HUES6 (cell line): ENCODE results near the gene USP9X.
"Not testable (repeated sequence)": the region's sequence is repeated elsewhere in the genome, so short reads cannot be mapped to it uniquely, and the experiment has no call there.

ENCODE experiments used
- H3K27ac ChIP-seq: 2 replicates; pipeline ENCODE4 v1.7.0; 2013; ENCODE audit warnings: low read depth, mild to moderate bottlenecking, low read length, inconsistent platforms
- H3K27me3 ChIP-seq: 2 replicates; pipeline ENCODE4 v1.6.1; 2013; ENCODE audit warnings: low read length; ENCODE audit not compliant: control insufficient read depth, insufficient read depth
- H3K36me3 ChIP-seq: 2 replicates; pipeline ENCODE4 v1.6.1; 2013; ENCODE audit warnings: low read length; ENCODE audit not compliant: control insufficient read depth, insufficient read depth
- H3K4me1 ChIP-seq: 2 replicates; pipeline ENCODE4 v1.6.1; 2013; ENCODE audit warnings: low read length; ENCODE audit not compliant: control insufficient read depth, insufficient read depth
- H3K4me3 ChIP-seq: 2 replicates; pipeline ENCODE4 v1.5.1; 2013; ENCODE audit warnings: low read depth, low read length
- H3K9ac ChIP-seq: one replicate; pipeline ENCODE4 v1.6.1; 2013; ENCODE audit warnings: mild to moderate bottlenecking, low read length
- H3K9me3 ChIP-seq: 2 replicates; pipeline ENCODE4 v1.6.1; 2013; ENCODE audit warnings: low read depth, low read length; ENCODE audit not compliant: control insufficient read depth, insufficient read depth

Gene USP9X

GRCh38 chrX:41152221-41152620 is 67.0 kb downstream of the USP9X start:
- no peaks in the 10 kb centered on the region for H3K27me3 ChIP-seq
- H3K27ac ChIP-seq: no peak overlapping the region
- H3K4me3 ChIP-seq: no peak overlapping the region
- H3K36me3 ChIP-seq: peaks cover 99% of the 10 kb centered on the region
- no peaks in the 10 kb centered on the region; the same call in 1 of the 2 replicates for H3K4me1 ChIP-seq
- H3K9me3 ChIP-seq: no peaks in the 10 kb centered on the region; the same call in 1 of the 2 replicates
- H3K9ac ChIP-seq: no peak overlapping the region

GRCh38 chrX:41153448-41153847 is 68.2 kb downstream of the USP9X start:
- Histone ChIP-seq H3K27ac (no peak overlapping the region), H3K36me3 (peaks cover 98% of the 10 kb centered on the region), H3K9me3 (no peaks in the 10 kb centered on the region; the same call in 1 of the 2 replicates), H3K4me1 (no peaks in the 10 kb centered on the region; the same call in 1 of the 2 replicates), H3K9ac (no peak overlapping the region), H3K27me3 (no peaks in the 10 kb centered on the region), H3K4me3 (no peak overlapping the region)

GRCh38 chrX:41153957-41154356 is 68.7 kb downstream of the USP9X start:
- Histone ChIP-seq H3K36me3 (peaks cover 98% of the 10 kb centered on the region), H3K4me3 (no peak overlapping the region), H3K9me3 (no peaks in the 10 kb centered on the region; the same call in 1 of the 2 replicates), H3K9ac (no peak overlapping the region), H3K4me1 (no peaks in the 10 kb centered on the region; the same call in 1 of the 2 replicates), H3K27ac (no peak overlapping the region), H3K27me3 (no peaks in the 10 kb centered on the region)

- H3K4me3 ChIP-seq: no peak overlapping the region
- H3K27me3 ChIP-seq: no peaks in the 10 kb centered on the region
- peaks cover 91% of the 10 kb centered on the region for H3K36me3 ChIP-seq
- H3K27ac ChIP-seq: no peak overlapping the region
- no peak overlapping the region for H3K9ac ChIP-seq
- H3K9me3 ChIP-seq: no peaks in the 10 kb centered on the region
- no peaks in the 10 kb centered on the region for H3K4me1 ChIP-seq
Measured at GRCh38 chrX:41164449-41164848, 79.2 kb downstream of the USP9X start.

- Histone ChIP-seq H3K27me3 (no peaks in the 10 kb centered on the region), H3K36me3 (peaks cover 98% of the 10 kb centered on the region), H3K9me3 (no peaks in the 10 kb centered on the region), H3K9ac (no peak overlapping the region), H3K4me3 (no peak overlapping the region), H3K27ac (no peak overlapping the region), H3K4me1 (no peaks in the 10 kb centered on the region)
Measured at GRCh38 chrX:41167888-41168287, 82.6 kb downstream of the USP9X start.

- Histone ChIP-seq H3K4me3 (no peak overlapping the region), H3K36me3 (peaks cover 75% of the 10 kb centered on the region), H3K9me3 (no peaks in the 10 kb centered on the region; the same call in 1 of the 2 replicates), H3K27me3 (no peaks in the 10 kb centered on the region), H3K4me1 (no peaks in the 10 kb centered on the region), H3K9ac (no peak overlapping the region), H3K27ac (no peak overlapping the region)
Measured at GRCh38 chrX:41176263-41176662, 91.0 kb downstream of the USP9X start.

- Histone ChIP-seq H3K9me3 (no peaks in the 10 kb centered on the region; the same call in 1 of the 2 replicates), H3K4me3 (no peak overlapping the region), H3K36me3 (peaks cover 70% of the 10 kb centered on the region), H3K4me1 (no peaks in the 10 kb centered on the region), H3K27me3 (no peaks in the 10 kb centered on the region), H3K9ac (no peak overlapping the region), H3K27ac (no peak overlapping the region)
Measured at GRCh38 chrX:41177297-41177696, 92.1 kb downstream of the USP9X start.

- Histone ChIP-seq H3K27me3 (no peaks in the 10 kb centered on the region), H3K9ac (no peak overlapping the region), H3K9me3 (no peaks in the 10 kb centered on the region; the same call in 1 of the 2 replicates), H3K4me3 (no peak overlapping the region), H3K36me3 (peaks cover 64% of the 10 kb centered on the region), H3K4me1 (no peaks in the 10 kb centered on the region), H3K27ac (no peak overlapping the region)
Measured at GRCh38 chrX:41178201-41178600, 93.0 kb downstream of the USP9X start.

GRCh38 chrX:41180194-41180908 is 95.1 kb downstream of the USP9X start:
- Histone ChIP-seq H3K36me3 (peaks cover 64% of the 10 kb centered on the region), H3K27me3 (no peaks in the 10 kb centered on the region), H3K4me3 (no peak overlapping the region), H3K4me1 (no peaks in the 10 kb centered on the region), H3K9ac (no peak overlapping the region), H3K27ac (no peak overlapping the region), H3K9me3 (no peaks in the 10 kb centered on the region; the same call in 1 of the 2 replicates)

GRCh38 chrX:41184312-41184711 is 99.1 kb downstream of the USP9X start:
- no peak overlapping the region for H3K4me3 ChIP-seq
- H3K4me1 ChIP-seq: no peaks in the 10 kb centered on the region
- no peaks in the 10 kb centered on the region; the same call in 1 of the 2 replicates for H3K9me3 ChIP-seq
- no peaks in the 10 kb centered on the region for H3K27me3 ChIP-seq
- H3K9ac ChIP-seq: no peak overlapping the region
- no peak overlapping the region for H3K27ac ChIP-seq
- peaks cover 81% of the 10 kb centered on the region for H3K36me3 ChIP-seq

- H3K4me1 ChIP-seq, H3K9me3 ChIP-seq, H3K9ac ChIP-seq, H3K27me3 ChIP-seq, H3K27ac ChIP-seq, H3K4me3 ChIP-seq: not testable (repeated sequence)
- H3K36me3 ChIP-seq: peaks cover 91% of the 10 kb centered on the region
Measured at GRCh38 chrX:41186946-41187345, 101.7 kb downstream of the USP9X start.
